ENCODE measurements around the gene LHFPL2.

Gene LHFPL2

GRCh38 chr5:78595458-78595921, 53.1 kb downstream of the LHFPL2 start:
- DNase-seq (ENCODE audit: low spot score), result no peak

- DNase-seq (ENCODE audit: low spot score), result no peak
Observed at GRCh38 chr5:78594610-78595457, 53.7 kb downstream of the LHFPL2 start.

- DNase-seq (ENCODE audit: low spot score), result peak; percentile 67
Observed at GRCh38 chr5:78594021-78594420, 54.6 kb downstream of the LHFPL2 start.

GRCh38 chr5:78593465-78593864, 55.1 kb downstream of the LHFPL2 start:
- no peak for DNase-seq (ENCODE audit: low spot score)

GRCh38 chr5:78592735-78593386, 55.7 kb downstream of the LHFPL2 start:
- no peak for DNase-seq (ENCODE audit: low spot score)

GRCh38 chr5:78591972-78592700, 56.4 kb downstream of the LHFPL2 start:
- DNase-seq (ENCODE audit: low spot score), result no peak

GRCh38 chr5:78591138-78591612, 57.4 kb downstream of the LHFPL2 start:
- DNase-seq (ENCODE audit: low spot score), result no peak

- no peak for DNase-seq (ENCODE audit: low spot score)
Observed at GRCh38 chr5:78589923-78590322, 58.6 kb downstream of the LHFPL2 start.

GRCh38 chr5:78588507-78588906, 60.1 kb downstream of the LHFPL2 start:
- DNase-seq (ENCODE audit: low spot score), result no peak

GRCh38 chr5:78587775-78588291, 60.7 kb downstream of the LHFPL2 start:
- DNase-seq (ENCODE audit: low spot score), result no peak

- no peak for DNase-seq (ENCODE audit: low spot score)
Observed at GRCh38 chr5:78587081-78587774, 61.3 kb downstream of the LHFPL2 start.

GRCh38 chr5:78586251-78586650, 62.3 kb downstream of the LHFPL2 start:
- DNase-seq (ENCODE audit: low spot score), result no peak

- DNase-seq (ENCODE audit: low spot score), result no peak
Observed at GRCh38 chr5:78578015-78578414, 70.6 kb downstream of the LHFPL2 start.

- DNase-seq (ENCODE audit: low spot score), result no peak
Observed at GRCh38 chr5:78577071-78577807, 71.3 kb downstream of the LHFPL2 start.

- DNase-seq (ENCODE audit: low spot score), result no peak
Observed at GRCh38 chr5:78576376-78576775, 72.2 kb downstream of the LHFPL2 start.

- no peak for DNase-seq (ENCODE audit: low spot score)
Observed at GRCh38 chr5:78574731-78575161, 73.8 kb downstream of the LHFPL2 start.

GRCh38 chr5:78574131-78574673, 74.4 kb downstream of the LHFPL2 start:
- no peak for DNase-seq (ENCODE audit: low spot score)

- DNase-seq (ENCODE audit: low spot score), result no peak
Observed at GRCh38 chr5:78573318-78573717, 75.3 kb downstream of the LHFPL2 start.

GRCh38 chr5:78570646-78571045, 77.9 kb downstream of the LHFPL2 start:
- DNase-seq (ENCODE audit: low spot score), result no peak

- peak; percentile 63 for DNase-seq (ENCODE audit: low spot score)
Observed at GRCh38 chr5:78569441-78569840, 79.1 kb downstream of the LHFPL2 start.

- DNase-seq (ENCODE audit: low spot score), result no peak
Observed at GRCh38 chr5:78568676-78569075, 79.9 kb downstream of the LHFPL2 start.
